Fibroblast of lung (primary cell): Measurements from ENCODE around the gene WDR90. TPM values are rescaled to one million over a fixed set of nuclear protein-coding genes. Genes with fewer than 3 reads are reported as not detected.

Experiments
- DNase-seq, 2 donors: peaks; one replicate each; pipeline versions ENCODE4 v3.0.0 to v3.0.0-alpha.2; 2010; ENCODE audit warnings: low read depth in 2 of 2
- H2AFZ ChIP-seq: 2 replicates; pipeline ENCODE4 v1.5.1; 2012; ENCODE audit warnings: low read length, control low read depth, inconsistent platforms
- H3K27ac ChIP-seq: 2 replicates; pipeline ENCODE4 v1.5.1; 2011; ENCODE audit warnings: low read length, control low read depth; ENCODE audit not compliant: insufficient read depth
- H3K27me3 ChIP-seq: 2 replicates; pipeline ENCODE4 v1.5.1; 2011; ENCODE audit warnings: mild to moderate bottlenecking, low read length; ENCODE audit not compliant: control insufficient read depth, insufficient read depth
- H3K36me3 ChIP-seq: 2 replicates; pipeline ENCODE4 v1.5.1; 2011; ENCODE audit warnings: low read length; ENCODE audit not compliant: control insufficient read depth, insufficient read depth
- H3K4me1 ChIP-seq: 2 replicates; pipeline ENCODE4 v1.5.1; 2011; ENCODE audit warnings: low read length; ENCODE audit not compliant: control insufficient read depth, insufficient read depth; ENCODE audit errors: extremely low read depth
- H3K4me2 ChIP-seq: 2 replicates; pipeline ENCODE4 v1.5.1; 2011; ENCODE audit warnings: low read length, control low read depth; ENCODE audit not compliant: insufficient read depth; ENCODE audit errors: extremely low read depth
- H3K4me3 ChIP-seq, 4 experiments: fragments of 200-600 bp in 1 of 4; sonication (generic) in 1 of 4; replicated peaks in 1 of 4; 2 replicates each; pipeline ENCODE4 v1.5.1; 2011 to 2016; ENCODE audit warnings: low read length in 4 of 4, low read depth in 3 of 4, mild to moderate bottlenecking in 3 of 4, control low read depth in 2 of 4, inconsistent platforms in 1 of 4, mixed read lengths in 1 of 4; ENCODE audit not compliant: insufficient read depth in 1 of 4; ENCODE audit errors: control extremely low read depth in 1 of 4
- H3K79me2 ChIP-seq: 2 replicates; pipeline ENCODE4 v1.5.1; 2012; ENCODE audit warnings: mild to moderate bottlenecking, low read length, inconsistent platforms; ENCODE audit not compliant: control insufficient read depth, insufficient read depth
- H3K9ac ChIP-seq: 2 replicates; pipeline ENCODE4 v1.5.1; 2011; ENCODE audit warnings: mild to moderate bottlenecking, low read length, control low read depth; ENCODE audit not compliant: insufficient read depth
- H3K9me3 ChIP-seq: 2 replicates; pipeline ENCODE4 v1.5.1; 2012; ENCODE audit warnings: low read depth, low read length; ENCODE audit not compliant: control insufficient read depth, insufficient read depth
- H4K20me1 ChIP-seq: 2 replicates; pipeline ENCODE4 v1.5.1; 2011; ENCODE audit warnings: low read length; ENCODE audit not compliant: control insufficient read depth, insufficient read depth; ENCODE audit errors: extremely low read depth
- EZH2 ChIP-seq: IDR thresholded peaks from 2 replicates; pipeline ENCODE4 v1.5.1; 2012; ENCODE audit warnings: low read length, control low read depth, mild to moderate bottlenecking; ENCODE audit errors: missing control alignments
- polyA plus RNA-seq, 2 donors: library from polyadenylated mRNA; depleted of rRNA in 1 of 2; stranded (reverse) in 1 of 2; unstranded in 1 of 2; fragments of >200 nt; gene quantifications; 2 replicates each; pipeline ENCODE4 v1.2.1, GENCODE V29; 2011 to 2012; ENCODE audit warnings: missing spikeins in 1 of 2
- total RNA-seq: library from RNA; depleted of rRNA; stranded (reverse); fragments of >200 nt; gene quantifications from 2 replicates; pipeline ENCODE4 v1.2.1, GENCODE V29; 2014
- TF ChIP-seq, protein P1 (sequence below), 2 donors: IDR thresholded peaks in 1 of 2; conservative IDR thresholded peaks in 1 of 2; 1 replicate in 1 of 2; 2 replicates in 1 of 2; pipeline ENCODE4 v1.5.1; 2011 to 2012; ENCODE audit warnings: low read length in 2 of 2, control low read depth in 1 of 2, inconsistent platforms in 1 of 2, low read depth in 1 of 2, mild to moderate bottlenecking in 1 of 2

WDR90 gene
- total and polyA plus RNA-seq, 2 donors (not counting 1 experiment from before 2014, with no cell fraction given) = 2.9 to 4.8 TPM

DNA sequence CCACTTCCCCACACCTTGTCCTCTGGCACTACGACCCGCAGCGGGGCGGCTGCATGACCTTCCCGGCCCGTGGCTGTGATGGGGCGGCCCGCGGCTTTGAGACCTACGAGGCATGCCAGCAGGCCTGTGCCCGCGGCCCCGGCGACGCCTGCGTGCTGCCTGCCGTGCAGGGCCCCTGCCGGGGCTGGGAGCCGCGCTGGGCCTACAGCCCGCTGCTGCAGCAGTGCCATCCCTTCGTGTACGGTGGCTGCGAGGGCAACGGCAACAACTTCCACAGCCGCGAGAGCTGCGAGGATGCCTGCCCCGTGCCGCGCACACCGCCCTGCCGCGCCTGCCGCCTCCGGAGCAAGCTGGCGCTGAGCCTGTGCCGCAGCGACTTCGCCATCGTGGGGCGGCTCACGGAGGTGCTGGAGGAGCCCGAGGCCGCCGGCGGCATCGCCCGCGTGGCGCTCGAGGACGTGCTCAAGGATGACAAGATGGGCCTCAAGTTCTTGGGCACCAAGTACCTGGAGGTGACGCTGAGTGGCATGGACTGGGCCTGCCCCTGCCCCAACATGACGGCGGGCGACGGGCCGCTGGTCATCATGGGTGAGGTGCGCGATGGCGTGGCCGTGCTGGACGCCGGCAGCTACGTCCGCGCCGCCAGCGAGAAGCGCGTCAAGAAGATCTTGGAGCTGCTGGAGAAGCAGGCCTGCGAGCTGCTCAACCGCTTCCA, 15.7 kb upstream of the WDR90 start:
- no peak overlapping the region for H3K4me2 ChIP-seq

DNA sequence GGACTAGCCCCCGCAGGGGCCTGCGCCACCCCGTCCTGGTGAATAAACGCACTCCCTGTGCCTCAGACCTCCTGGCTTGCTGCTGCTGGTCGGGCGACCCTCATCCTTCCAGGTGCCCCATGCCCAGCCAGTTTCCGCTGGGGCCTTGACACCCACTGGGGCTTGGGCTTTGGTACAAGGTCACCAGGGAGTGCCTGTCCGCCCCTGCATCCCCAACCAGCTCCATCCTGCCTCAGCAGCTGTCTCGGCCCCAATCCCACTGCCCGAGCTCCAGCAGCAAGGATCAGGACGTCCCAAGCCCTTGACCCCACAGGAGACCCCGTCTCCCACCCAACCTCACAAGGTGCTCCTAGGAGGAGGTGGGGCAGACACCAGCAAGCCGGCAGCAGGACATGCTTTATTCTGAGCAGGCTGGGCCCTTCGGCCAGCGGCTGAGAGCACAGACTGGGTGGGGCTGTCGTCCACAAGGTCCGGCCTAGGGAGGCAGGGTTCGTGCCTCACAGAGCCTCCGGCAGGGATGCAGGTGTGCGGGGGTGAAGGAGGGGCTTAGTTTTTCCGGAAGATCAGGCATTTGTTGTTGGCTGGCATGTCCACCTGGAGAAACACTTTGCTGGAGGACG, 15.0 kb upstream of the WDR90 start:
- TF ChIP-seq, protein P1, sequence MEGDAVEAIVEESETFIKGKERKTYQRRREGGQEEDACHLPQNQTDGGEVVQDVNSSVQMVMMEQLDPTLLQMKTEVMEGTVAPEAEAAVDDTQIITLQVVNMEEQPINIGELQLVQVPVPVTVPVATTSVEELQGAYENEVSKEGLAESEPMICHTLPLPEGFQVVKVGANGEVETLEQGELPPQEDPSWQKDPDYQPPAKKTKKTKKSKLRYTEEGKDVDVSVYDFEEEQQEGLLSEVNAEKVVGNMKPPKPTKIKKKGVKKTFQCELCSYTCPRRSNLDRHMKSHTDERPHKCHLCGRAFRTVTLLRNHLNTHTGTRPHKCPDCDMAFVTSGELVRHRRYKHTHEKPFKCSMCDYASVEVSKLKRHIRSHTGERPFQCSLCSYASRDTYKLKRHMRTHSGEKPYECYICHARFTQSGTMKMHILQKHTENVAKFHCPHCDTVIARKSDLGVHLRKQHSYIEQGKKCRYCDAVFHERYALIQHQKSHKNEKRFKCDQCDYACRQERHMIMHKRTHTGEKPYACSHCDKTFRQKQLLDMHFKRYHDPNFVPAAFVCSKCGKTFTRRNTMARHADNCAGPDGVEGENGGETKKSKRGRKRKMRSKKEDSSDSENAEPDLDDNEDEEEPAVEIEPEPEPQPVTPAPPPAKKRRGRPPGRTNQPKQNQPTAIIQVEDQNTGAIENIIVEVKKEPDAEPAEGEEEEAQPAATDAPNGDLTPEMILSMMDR (conservative IDR thresholded peaks at IDR 0.05 in 1 of 2, IDR thresholded peaks at IDR 0.05 in 1 of 2; ENCODE audit: low read depth in 1 of 2, low read length in 2 of 2) = no peak
- TF ChIP-seq EZH2 = no peak
- no peak overlapping the region for H3K9ac ChIP-seq
- no peak overlapping the region for H2AFZ ChIP-seq
- H3K27ac ChIP-seq = no peak overlapping the region
- H3K4me3 ChIP-seq = no peak overlapping the region
- H3K4me2 ChIP-seq = no peak overlapping the region
- H3K79me2 ChIP-seq = peaks cover 4% of the 10 kb centered on the region
- H4K20me1 ChIP-seq = no peaks in the 10 kb centered on the region
- no peaks in the 10 kb centered on the region for H3K9me3 ChIP-seq
- H3K36me3 ChIP-seq = peaks cover 11% of the 10 kb centered on the region
- H3K27me3 ChIP-seq = no peaks in the 10 kb centered on the region
- H3K4me1 ChIP-seq = no peaks in the 10 kb centered on the region
- DNase-seq = no peak

More for the DNA sequence above, 15.7 kb upstream of the WDR90 start:
- no peak overlapping the region for H3K4me3 ChIP-seq
- no peaks in the 10 kb centered on the region for H3K4me1 ChIP-seq
- H4K20me1 ChIP-seq = no peaks in the 10 kb centered on the region
- H3K79me2 ChIP-seq = peaks cover 4% of the 10 kb centered on the region
- no peaks in the 10 kb centered on the region for H3K9me3 ChIP-seq
- H3K9ac ChIP-seq = no peak overlapping the region
- H3K27ac ChIP-seq = no peak overlapping the region
- H3K36me3 ChIP-seq = peaks cover 15% of the 10 kb centered on the region
- DNase-seq = no peak
- no peak overlapping the region for H2AFZ ChIP-seq
- H3K27me3 ChIP-seq = no peaks in the 10 kb centered on the region
- TF ChIP-seq, protein P1 (conservative IDR thresholded peaks at IDR 0.05 in 1 of 2, IDR thresholded peaks at IDR 0.05 in 1 of 2; ENCODE audit: low read depth in 1 of 2, low read length in 2 of 2) = no peak
- no peak for TF ChIP-seq EZH2

GRCh38 chr16:634996-635395, 14.2 kb upstream of the WDR90 start:
- TF ChIP-seq, protein P1 (conservative IDR thresholded peaks at IDR 0.05 in 1 of 2, IDR thresholded peaks at IDR 0.05 in 1 of 2; ENCODE audit: low read depth in 1 of 2, low read length in 2 of 2) = no peak
- TF ChIP-seq EZH2 = no peak
- peak overlapping the region; percentile 69 for H3K9ac ChIP-seq
- H3K4me3 ChIP-seq = peak overlapping the region; percentile 68 to 85 (median 82)
- no peaks in the 10 kb centered on the region for H4K20me1 ChIP-seq
- no peak overlapping the region for H2AFZ ChIP-seq
- H3K36me3 ChIP-seq = peaks cover 11% of the 10 kb centered on the region
- peak overlapping the region; percentile 67 for H3K4me2 ChIP-seq
- no peak for DNase-seq
- H3K27me3 ChIP-seq = no peaks in the 10 kb centered on the region
- H3K79me2 ChIP-seq = peaks cover 4% of the 10 kb centered on the region
- no peaks in the 10 kb centered on the region for H3K9me3 ChIP-seq
- no peak overlapping the region for H3K27ac ChIP-seq
- H3K4me1 ChIP-seq = no peaks in the 10 kb centered on the region
